ENCODE measurements around the gene ARHGAP6. TPM values are rescaled to one million over a fixed set of nuclear protein-coding genes. Genes with fewer than 3 reads are reported as not detected.

Gene ARHGAP6
- polyA plus RNA-seq, 3 donors = 0.31 to 1.1 (median 0.40) TPM

DNA sequence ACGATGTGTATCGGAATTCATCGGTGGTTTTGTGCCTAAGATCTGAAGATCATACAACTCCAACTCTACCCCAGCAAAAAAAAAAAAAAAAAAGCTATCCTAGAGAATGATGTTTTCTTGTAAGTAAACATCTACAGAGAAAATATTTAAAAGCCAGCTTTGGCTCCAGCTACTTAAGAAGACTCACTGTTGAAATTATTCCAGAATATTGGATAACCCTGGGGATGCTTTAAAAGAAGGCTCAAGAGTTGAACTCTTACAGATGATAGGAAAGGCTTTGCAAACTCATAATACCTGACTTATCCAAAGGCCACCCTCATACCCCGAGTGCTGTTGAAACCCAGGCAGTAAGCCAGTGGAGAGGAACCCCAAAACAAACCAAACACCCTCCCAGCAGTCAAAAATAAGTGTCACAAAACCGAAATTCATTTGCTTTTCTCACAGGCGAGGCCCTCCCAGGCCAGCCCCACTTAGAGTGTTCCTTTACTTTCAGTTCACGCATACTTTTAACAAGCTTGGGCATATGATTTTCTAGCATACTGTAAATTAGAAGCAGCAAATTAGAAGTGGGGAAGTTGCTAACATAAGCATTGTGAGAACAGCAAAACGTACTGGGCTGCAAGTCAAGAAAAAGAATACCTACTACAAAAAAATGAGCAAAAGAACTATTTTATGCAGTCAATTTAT lies 375.2 kb downstream of the ARHGAP6 start:
- intact Hi-C loops (cut with micrococcal nuclease) = no loop called here
- 80% methylated on average over 1 of the region's 8 CpGs for WGBS (ENCODE audit: insufficient coverage)
- Histone ChIP-seq H4K20me1 (ENCODE audit: insufficient read depth, low read length) (no peaks in the 10 kb centered on the region), H2AFZ (ENCODE audit: insufficient read depth, low read depth, low read length, poor library complexity, severe bottlenecking) (no peak overlapping the region), H3K36me3 (replicated peaks in 1 of 2; ENCODE audit: control insufficient read depth in 1 of 2, insufficient read depth in 2 of 2, low read length in 2 of 2) (no peaks in the 10 kb centered on the region), H3K79me2 (ENCODE audit: insufficient read depth, low read length) (no peaks in the 10 kb centered on the region), H3K9me3 (replicated peaks in 1 of 2; ENCODE audit: control insufficient read depth in 1 of 2, insufficient read depth in 1 of 2, low read length in 2 of 2) (no peaks in the 10 kb centered on the region), H3K4me1 (ENCODE audit: control insufficient read depth in 1 of 2, insufficient read depth in 2 of 2, low read length in 2 of 2) (no peaks in the 10 kb centered on the region), H3K4me2 (replicated peaks; ENCODE audit: extremely low read depth, low read length, poor library complexity, severe bottlenecking) (no peak overlapping the region), H3K27ac (ENCODE audit: low read depth in 1 of 2, low read length in 2 of 2) (no peak overlapping the region), H3K9ac (ENCODE audit: insufficient read depth, low read length, poor library complexity, severe bottlenecking) (no peak overlapping the region), H3K4me3 (replicated peaks in 1 of 3; ENCODE audit: low read depth in 2 of 3, low read length in 3 of 3) (no peak overlapping the region), H3K27me3 (ENCODE audit: control insufficient read depth in 2 of 2, insufficient read depth in 2 of 2, low read length in 2 of 2) (no peaks in the 10 kb centered on the region)
- no peak overlapping the region for H3K4me3 Mint-ChIP-seq
- peaks cover 0 to 9% (median 0%) of the 10 kb centered on the region in 3 donors for H3K27me3 Mint-ChIP-seq (ENCODE audit: low read depth in 3 of 3)
- no peaks in the 10 kb centered on the region for H3K36me3 Mint-ChIP-seq
- no peak for DNase-seq
- no peak for TF ChIP-seq CTCF (IDR thresholded peaks at IDR 0.05)
- no peak overlapping the region for H3K27ac Mint-ChIP-seq
- H3K4me1 Mint-ChIP-seq = no peaks in the 10 kb centered on the region
- H3K9me3 Mint-ChIP-seq = peaks cover 0 to 4% (median 0%) of the 10 kb centered on the region in 7 donors

GRCh38 chrX:11287505-11287904 lies 378.2 kb downstream of the ARHGAP6 start:
- H3K4me2 ChIP-seq (replicated peaks; ENCODE audit: extremely low read depth, low read length, poor library complexity, severe bottlenecking) = no peak overlapping the region
- no peaks in the 10 kb centered on the region for H3K79me2 ChIP-seq (ENCODE audit: insufficient read depth, low read length)
- intact Hi-C loops (cut with micrococcal nuclease) = no loop called here
- Mint-ChIP-seq H3K4me1 (no peaks in the 10 kb centered on the region), H3K36me3 (no peaks in the 10 kb centered on the region), H3K27me3 (ENCODE audit: low read depth in 3 of 3) (peaks cover 0 to 6% (median 0%) of the 10 kb centered on the region in 3 donors), H3K4me3 (no peak overlapping the region), H3K27ac (no peak overlapping the region), H3K9me3 (peaks cover 0 to 4% (median 0%) of the 10 kb centered on the region in 7 donors)
- H3K4me1 ChIP-seq (ENCODE audit: control insufficient read depth in 1 of 2, insufficient read depth in 2 of 2, low read length in 2 of 2) = no peaks in the 10 kb centered on the region
- DNase-seq = no peak
- TF ChIP-seq CTCF (IDR thresholded peaks at IDR 0.05) = no peak
- 80% methylated on average over 1 of the region's 1 CpG for WGBS (ENCODE audit: insufficient coverage)
- H3K9ac ChIP-seq (ENCODE audit: insufficient read depth, low read length, poor library complexity, severe bottlenecking) = no peak overlapping the region
- no peaks in the 10 kb centered on the region for H3K9me3 ChIP-seq (replicated peaks in 1 of 2; ENCODE audit: control insufficient read depth in 1 of 2, insufficient read depth in 1 of 2, low read length in 2 of 2)
- no peak overlapping the region for H2AFZ ChIP-seq (ENCODE audit: insufficient read depth, low read depth, low read length, poor library complexity, severe bottlenecking)
- no peak overlapping the region for H3K27ac ChIP-seq (ENCODE audit: low read depth in 1 of 2, low read length in 2 of 2)
- no peaks in the 10 kb centered on the region for H4K20me1 ChIP-seq (ENCODE audit: insufficient read depth, low read length)
- H3K4me3 ChIP-seq (replicated peaks in 1 of 3; ENCODE audit: low read depth in 2 of 3, low read length in 3 of 3) = no peak overlapping the region
- H3K36me3 ChIP-seq (replicated peaks in 1 of 2; ENCODE audit: control insufficient read depth in 1 of 2, insufficient read depth in 2 of 2, low read length in 2 of 2) = no peaks in the 10 kb centered on the region
- no peaks in the 10 kb centered on the region for H3K27me3 ChIP-seq (ENCODE audit: control insufficient read depth in 2 of 2, insufficient read depth in 2 of 2, low read length in 2 of 2)
